IMR-90 (cell line): ENCODE measurements around the gene PLXNA3. TPM values are rescaled to one million over a fixed set of nuclear protein-coding genes. Genes with fewer than 3 reads are reported as not detected.

Experiments
- ATAC-seq: fragments of 200-7000 bp; cut with Tn5 transposase; 2 replicates; pipeline ENCODE4 v1.9.1; 2020; ENCODE audit warnings: low read depth, mild to moderate bottlenecking, moderate library complexity
- BruUV-seq: library from RNA; stranded (reverse); fragments of 400-500 nt; replicated peaks from 2 replicates; lab custom pipeline; 2021; lab: Mats Ljungman, UMichigan
- CTCF ChIA-PET: fragments of 300-600 bp; formaldehyde crosslinking; extraction: SDS; loops from one replicate; lab custom pipeline; 2021; ENCODE audit warnings: antibody characterized with exemption; lab: Yijun Ruan, JAX
- POLR2A ChIA-PET: fragments of 300-600 bp; sonication (Branson Sonifier 250); formaldehyde crosslinking; loops from one replicate; lab custom pipeline; 2022; ENCODE audit warnings: antibody characterized with exemption; ENCODE audit not compliant: unreplicated experiment; lab: Charles Lee
- DNase-seq: peaks from one replicate; pipeline ENCODE4 v3.0.0; 2013
- H2AFZ ChIP-seq: replicated peaks from 2 replicates; pipeline ENCODE3; 2013; ENCODE audit warnings: low read length, mild to moderate bottlenecking; ENCODE audit not compliant: poor library complexity
- H2AK5ac ChIP-seq: 2 replicates; pipeline ENCODE4 v1.6.1; 2013; ENCODE audit warnings: low read depth, low read length, inconsistent platforms
- H2AK9ac ChIP-seq: replicated peaks from 2 replicates; pipeline ENCODE3; 2013; ENCODE audit warnings: mild to moderate bottlenecking, low read depth, low read length, moderate library complexity; ENCODE audit not compliant: poor library complexity
- H2BK120ac ChIP-seq: 2 replicates; pipeline ENCODE4 v1.6.1; 2013; ENCODE audit warnings: low read depth, low read length, inconsistent platforms
- H2BK15ac ChIP-seq: 3 replicates; pipeline ENCODE4 v1.6.1; 2013; ENCODE audit warnings: low read depth, low read length, inconsistent platforms
- H2BK20ac ChIP-seq: 2 replicates; pipeline ENCODE4 v1.6.1; 2013; ENCODE audit warnings: low read depth, mild to moderate bottlenecking, inconsistent platforms, low read length, moderate library complexity
- H2BK5ac ChIP-seq: 2 replicates; pipeline ENCODE4 v1.6.1; 2013; ENCODE audit warnings: mild to moderate bottlenecking, low read depth, low read length, inconsistent platforms; ENCODE audit not compliant: poor library complexity, severe bottlenecking
- H3K14ac ChIP-seq: replicated peaks from 2 replicates; pipeline ENCODE4 v1.6.1; 2013; ENCODE audit warnings: low read depth, low read length, inconsistent platforms
- H3K18ac ChIP-seq: 2 replicates; pipeline ENCODE4 v1.6.1; 2013; ENCODE audit warnings: low read depth, low read length, control low read depth
- H3K23ac ChIP-seq: 2 replicates; pipeline ENCODE4 v1.6.1; 2013; ENCODE audit warnings: low read depth, low read length, inconsistent platforms
- H3K27ac ChIP-seq: 2 replicates; pipeline ENCODE4 v1.5.1; 2013; ENCODE audit warnings: mild to moderate bottlenecking, control low read depth, low read length; ENCODE audit not compliant: insufficient read depth
- H3K27me3 ChIP-seq: 2 replicates; pipeline ENCODE4 v1.6.1; 2013; ENCODE audit warnings: low read length; ENCODE audit not compliant: control insufficient read depth, insufficient read depth
- H3K36me3 ChIP-seq: 2 replicates; pipeline ENCODE4 v1.6.1; 2013; ENCODE audit warnings: low read length, mixed read lengths; ENCODE audit not compliant: control insufficient read depth, insufficient read depth
- H3K4ac ChIP-seq: 2 replicates; pipeline ENCODE4 v1.6.1; 2013; ENCODE audit warnings: low read depth, low read length, inconsistent platforms
- H3K4me1 ChIP-seq: 2 replicates; pipeline ENCODE4 v1.6.1; 2013; ENCODE audit warnings: low read length, mixed read lengths; ENCODE audit not compliant: control insufficient read depth, insufficient read depth
- H3K4me2 ChIP-seq: 2 replicates; pipeline ENCODE4 v1.6.1; 2013; ENCODE audit warnings: low read depth, mild to moderate bottlenecking, control low read depth, low read length, moderate library complexity
- H3K4me3 ChIP-seq: 2 replicates; pipeline ENCODE4 v1.5.1; 2013; ENCODE audit warnings: low read depth, mild to moderate bottlenecking, control low read depth, low read length, moderate library complexity; ENCODE audit not compliant: insufficient read depth
- H3K56ac ChIP-seq: 2 replicates; pipeline ENCODE4 v1.6.1; 2013; ENCODE audit warnings: low read length, inconsistent platforms; ENCODE audit not compliant: insufficient read depth; ENCODE audit errors: extremely low read depth
- H3K79me1 ChIP-seq, 2 experiments: 2 replicates each; pipeline ENCODE4 v1.6.1; 2013; ENCODE audit warnings: low read length in 2 of 2, inconsistent platforms in 1 of 2, low read depth in 1 of 2
- H3K9ac ChIP-seq: 2 replicates; pipeline ENCODE4 v1.6.1; 2013; ENCODE audit warnings: low read depth, low read length, control low read depth
- H3K9me1 ChIP-seq: 2 replicates; pipeline ENCODE4 v1.6.1; 2013; ENCODE audit warnings: low read length, inconsistent platforms; ENCODE audit not compliant: insufficient read depth
- H3K9me3 ChIP-seq: 2 replicates; pipeline ENCODE4 v1.6.1; 2013; ENCODE audit warnings: low read length; ENCODE audit not compliant: control insufficient read depth, insufficient read depth
- H4K20me1 ChIP-seq: 2 replicates; pipeline ENCODE4 v1.6.1; 2013; ENCODE audit warnings: low read length, inconsistent platforms; ENCODE audit not compliant: insufficient read depth
- H4K5ac ChIP-seq: 2 replicates; pipeline ENCODE4 v1.6.1; 2013; ENCODE audit warnings: mild to moderate bottlenecking, low read depth, low read length, control low read depth
- H4K8ac ChIP-seq, 2 experiments: 2 replicates each; pipeline ENCODE4 v1.6.1; 2013; ENCODE audit warnings: low read depth in 2 of 2, low read length in 2 of 2, control low read depth in 1 of 2, inconsistent platforms in 1 of 2
- H4K91ac ChIP-seq: 2 replicates; pipeline ENCODE4 v1.6.1; 2013; ENCODE audit warnings: low read depth, low read length, inconsistent platforms; ENCODE audit not compliant: insufficient read depth
- CEBPB ChIP-seq: IDR thresholded peaks from 2 replicates; pipeline ENCODE4 v1.6.1; 2012; ENCODE audit warnings: low read depth, low read length, improper control_type of control experiment
- CHD1 ChIP-seq: IDR thresholded peaks from 2 replicates; pipeline ENCODE4 v1.6.1; 2012; ENCODE audit warnings: low read depth, low read length, improper control_type of control experiment
- FOS ChIP-seq: fragments of 150-350 bp; IDR thresholded peaks from 2 replicates; pipeline ENCODE4 v1.6.1; 2016; ENCODE audit warnings: low read depth, low read length
- MAFK ChIP-seq: IDR thresholded peaks from 2 replicates; pipeline ENCODE4 v1.6.1; 2012; ENCODE audit warnings: low read depth, low read length, improper control_type of control experiment
- MXI1 ChIP-seq: IDR thresholded peaks from 2 replicates; pipeline ENCODE4 v1.6.1; 2012; ENCODE audit warnings: low read depth, mild to moderate bottlenecking, low read length, moderate library complexity, borderline replicate concordance
- NFE2L2 ChIP-seq: fragments of 150-350 bp; IDR thresholded peaks from 2 replicates; pipeline ENCODE4 v1.6.1; 2016; ENCODE audit warnings: low read depth, mild to moderate bottlenecking, low read length
- RAD21 ChIP-seq: IDR thresholded peaks from 2 replicates; pipeline ENCODE4 v1.6.1; 2012; ENCODE audit warnings: low read length, improper control_type of control experiment
- RCOR1 ChIP-seq: IDR thresholded peaks from 2 replicates; pipeline ENCODE4 v1.6.1; 2012; ENCODE audit warnings: mild to moderate bottlenecking, low read length, improper control_type of control experiment; ENCODE audit not compliant: insufficient replicate concordance
- RFX5 ChIP-seq: IDR thresholded peaks from 2 replicates; pipeline ENCODE4 v1.8.0; 2012; ENCODE audit warnings: low read depth, mild to moderate bottlenecking, low read length, moderate library complexity
- SMC3 ChIP-seq: fragments of 150-350 bp; IDR thresholded peaks from 2 replicates; pipeline ENCODE4 v1.6.1; 2016; ENCODE audit warnings: low read depth, mild to moderate bottlenecking, antibody characterized with exemption, low read length, moderate library complexity
- USF2 ChIP-seq: fragments of 150-350 bp; IDR thresholded peaks from 2 replicates; pipeline ENCODE4 v1.6.1; 2017; ENCODE audit warnings: mild to moderate bottlenecking, antibody characterized with exemption, low read length, low read depth
- WGBS, 2 experiments: methylation state at CpG; one replicate each; pipeline versions ENCODE4 v1.1.5 to v1.1.7; 2013; ENCODE audit warnings: missing lambda C conversion rate in 2 of 2; ENCODE audit not compliant: insufficient read length in 1 of 2; ENCODE audit errors: extremely low coverage in 2 of 2; 5-methylcytosine and 5-hydroxymethylcytosine counted together
- dilution Hi-C: fragments of 300-500 bp; cut with HindIII; formaldehyde crosslinking; loops from one replicate; pipeline ENCODE4 v1.14.3; 2018; ENCODE audit warnings: low sequenced_read_pairs; ENCODE audit not compliant: unreplicated experiment
- in situ Hi-C: fragments of 300-500 bp; cut with MboI; formaldehyde crosslinking; loops from 3 replicates; pipeline ENCODE4 v1.14.3; 2019; ENCODE audit warnings: low sequenced_read_pairs, inconsistent platforms, mixed read lengths
- intact Hi-C: fragments of 100-400 bp; cut with micrococcal nuclease; formaldehyde crosslinking; loops from 2 replicates; pipeline ENCODE4 v1.10.0; 2022
- polyA plus RNA-seq, 3 experiments: library from polyadenylated mRNA; depleted of rRNA; stranded (reverse); fragments of >200 nt; gene quantifications; 2 replicates each; pipeline ENCODE4 v1.2.3, GENCODE V29; 2012; ENCODE audit warnings: low replicate concordance in 1 of 3
- total RNA-seq: library from RNA; depleted of rRNA; stranded (reverse); fragments of >200 nt; gene quantifications from 2 replicates; pipeline ENCODE4 v1.2.3, GENCODE V29; 2012

The PLXNA3 gene
- total and polyA plus RNA-seq, 2 of the 4 experiments (the other 2 are of a cell fraction), result 4.3 to 111 TPM

- dilution Hi-C loops, result no loop called here
- Histone ChIP-seq H3K4ac (no peak overlapping the region), H2BK5ac (no peak overlapping the region), H2AK5ac (no peak overlapping the region), H3K9me3 (no peaks in the 10 kb centered on the region; the same call in 1 of the 2 replicates), H4K5ac (no peak overlapping the region), H2BK120ac (no peak overlapping the region), H3K4me1 (peaks cover 8% of the 10 kb centered on the region; the same call in 1 of the 2 replicates), H3K14ac (no peak overlapping the region), H3K4me2 (no peak overlapping the region), H3K18ac (no peak overlapping the region), H2AK9ac (no peak overlapping the region), H3K4me3 (no peak overlapping the region), H2BK15ac (no peak overlapping the region), H3K56ac (no peak overlapping the region), H3K79me1 (peaks cover 8% of the 10 kb centered on the region in 2 experiments; a peak in 2 of 4 replicates), H3K9ac (no peak overlapping the region), H2BK20ac (no peak overlapping the region), H3K9me1 (peaks cover 3% of the 10 kb centered on the region; the same call in 1 of the 2 replicates), H3K23ac (no peak overlapping the region), H4K91ac (no peak overlapping the region), H4K20me1 (no peaks in the 10 kb centered on the region), H4K8ac (no peak overlapping the region), H3K27me3 (no peaks in the 10 kb centered on the region), H3K36me3 (no peaks in the 10 kb centered on the region), H3K27ac (no peak overlapping the region), H2AFZ (no peak overlapping the region)
- no TSS peak for BruUV-seq
- intact Hi-C loops, result no loop called here
- WGBS, 2 experiments, result 93% methylated on average over 3 of the region's 8 CpGs; no CpG with 5 or more reads in 1 of the 2 experiments
- no peak for ATAC-seq
- TF ChIP-seq RCOR1 (no peak), CHD1 (no peak), MXI1 (no peak), MAFK (no peak), USF2 (no peak), NFE2L2 (no peak), RFX5 (no peak), SMC3 (no peak), RAD21 (no peak), FOS (no peak), CEBPB (no peak)
- in situ Hi-C loops, result no loop called here
- CTCF ChIA-PET, result interaction anchor here (1.5 kb wide), 1 partner anchor 8 kb away, joined by 5 read pairs; no protein-coding TSS in a partner anchor
- POLR2A ChIA-PET, result no interaction called here
- no peak for DNase-seq
These were observed 61.3 kb downstream of the PLXNA3 start for GRCh38 chrX:154519389-154519788.
